Kidney (tissue), 14 donors: ENCODE results near the gene VSTM2L. TPM values are rescaled to one million over a fixed set of nuclear protein-coding genes. Genes with fewer than 3 reads are reported as not detected.

Experiments
- DNase-seq, 5 donors: peaks; one replicate each; pipeline ENCODE4 v3.0.0-alpha.2; 2013 to 2020
- FAIRE-seq: peaks from 2 replicates; lab custom pipeline; 2012; peaks lifted over from hg19 to GRCh38; lab: Jason Lieb, UNC
- H3K27ac ChIP-seq, 2 donors: one replicate each; pipeline ENCODE4 v1.7.0; 2013; ENCODE audit warnings: low read depth in 2 of 2, low read length in 2 of 2, inconsistent platforms in 1 of 2
- H3K27me3 ChIP-seq: one replicate; pipeline ENCODE4 v1.7.1; 2013; ENCODE audit warnings: low read length, inconsistent platforms; ENCODE audit not compliant: control insufficient read depth, insufficient read depth
- H3K36me3 ChIP-seq, 3 donors: one replicate each; pipeline versions ENCODE4 v1.7.0 to v1.7.1; 2013; ENCODE audit warnings: low read length in 3 of 3, control low read depth in 1 of 3, inconsistent platforms in 1 of 3; ENCODE audit not compliant: insufficient read depth in 3 of 3, control insufficient read depth in 2 of 3
- H3K4me1 ChIP-seq, 3 donors: one replicate each; pipeline versions ENCODE4 v1.7.0 to v1.7.1; 2013; ENCODE audit warnings: low read length in 3 of 3, inconsistent platforms in 1 of 3, low read depth in 1 of 3; ENCODE audit not compliant: control insufficient read depth in 2 of 3, insufficient read depth in 2 of 3
- H3K4me3 ChIP-seq, 3 donors: one replicate each; pipeline versions ENCODE4 v1.7.0 to v1.8.1; 2013; ENCODE audit warnings: low read length in 3 of 3, control low read depth in 1 of 3, inconsistent platforms in 1 of 3
- H3K9ac ChIP-seq, 3 donors: one replicate each; pipeline versions ENCODE4 v1.7.0 to v1.7.1; 2013; ENCODE audit warnings: low read length in 3 of 3, control low read depth in 1 of 3, inconsistent platforms in 1 of 3
- H3K9me3 ChIP-seq, 3 donors: one replicate each; pipeline versions ENCODE4 v1.7.0 to v1.7.1; 2013; ENCODE audit warnings: low read length in 3 of 3, control low read depth in 1 of 3, inconsistent platforms in 1 of 3; ENCODE audit not compliant: control insufficient read depth in 2 of 3, insufficient read depth in 1 of 3
- intact Hi-C: fragments of 100-400 bp; cut with DNase I; formaldehyde crosslinking; loops from one replicate; pipeline ENCODE4 v1.11.1; 2022
- polyA plus RNA-seq: library from polyadenylated mRNA; stranded (reverse); fragments of 350-450 nt; fragmentation: Illumina TruSeq; extraction: RNeasy Lipid Tissue Mini Kit (QIAGEN cat#74804); gene quantifications from one replicate; pipeline ENCODE4 v1.2.3, GENCODE V29; 2014; ENCODE audit warnings: low read depth, low replicate concordance; ENCODE audit not compliant: insufficient read depth
- total RNA-seq: library from RNA; stranded (reverse); fragmentation: NEBNext Ultra II Directional; extraction: Animal tissue kit (Norgen Biotek cat#: 25700); gene quantifications from one replicate; pipeline ENCODE4 v1.2.1, GENCODE V29; 2021
- TF ChIP-seq, protein P1 (sequence below): IDR thresholded peaks from 3 replicates; pipeline ENCODE4 v1.5.1; 2012; ENCODE audit warnings: mild to moderate bottlenecking, moderate library complexity, borderline replicate concordance; ENCODE audit not compliant: insufficient read depth; ENCODE audit errors: extremely low read depth
- donor health status: control.
- donor health status: control.
- donor health status: control.
- donor health status: control.
- donor health status: control.
- donor health status: DM: yes; HTN: yes; CAD: no.
- donor health status: Normal renal cell carcinoma (clear cell type).

VSTM2L gene
- total and polyA plus RNA-seq, 2 donors from 2014 or later = 2.8 to 4.1 TPM

- Histone ChIP-seq H3K9me3 (no peaks in the 10 kb centered on the region), H3K27ac (no peak overlapping the region), H3K27me3 (no peaks in the 10 kb centered on the region), H3K4me3 (no peak overlapping the region), H3K36me3 (no peaks in the 10 kb centered on the region), H3K9ac (no peak overlapping the region), H3K4me1 (peaks cover 0 to 3% (median 0%) of the 10 kb centered on the region in 3 donors)
- TF ChIP-seq, protein P1, sequence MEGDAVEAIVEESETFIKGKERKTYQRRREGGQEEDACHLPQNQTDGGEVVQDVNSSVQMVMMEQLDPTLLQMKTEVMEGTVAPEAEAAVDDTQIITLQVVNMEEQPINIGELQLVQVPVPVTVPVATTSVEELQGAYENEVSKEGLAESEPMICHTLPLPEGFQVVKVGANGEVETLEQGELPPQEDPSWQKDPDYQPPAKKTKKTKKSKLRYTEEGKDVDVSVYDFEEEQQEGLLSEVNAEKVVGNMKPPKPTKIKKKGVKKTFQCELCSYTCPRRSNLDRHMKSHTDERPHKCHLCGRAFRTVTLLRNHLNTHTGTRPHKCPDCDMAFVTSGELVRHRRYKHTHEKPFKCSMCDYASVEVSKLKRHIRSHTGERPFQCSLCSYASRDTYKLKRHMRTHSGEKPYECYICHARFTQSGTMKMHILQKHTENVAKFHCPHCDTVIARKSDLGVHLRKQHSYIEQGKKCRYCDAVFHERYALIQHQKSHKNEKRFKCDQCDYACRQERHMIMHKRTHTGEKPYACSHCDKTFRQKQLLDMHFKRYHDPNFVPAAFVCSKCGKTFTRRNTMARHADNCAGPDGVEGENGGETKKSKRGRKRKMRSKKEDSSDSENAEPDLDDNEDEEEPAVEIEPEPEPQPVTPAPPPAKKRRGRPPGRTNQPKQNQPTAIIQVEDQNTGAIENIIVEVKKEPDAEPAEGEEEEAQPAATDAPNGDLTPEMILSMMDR = no peak
- intact Hi-C loops = no loop called here
- DNase-seq (peak in 1 of 5 donors; percentile 33), FAIRE-seq (no peak)
Measured at GRCh38 chr20:37885593-37886503, 17.1 kb upstream of the VSTM2L start.

DNA sequence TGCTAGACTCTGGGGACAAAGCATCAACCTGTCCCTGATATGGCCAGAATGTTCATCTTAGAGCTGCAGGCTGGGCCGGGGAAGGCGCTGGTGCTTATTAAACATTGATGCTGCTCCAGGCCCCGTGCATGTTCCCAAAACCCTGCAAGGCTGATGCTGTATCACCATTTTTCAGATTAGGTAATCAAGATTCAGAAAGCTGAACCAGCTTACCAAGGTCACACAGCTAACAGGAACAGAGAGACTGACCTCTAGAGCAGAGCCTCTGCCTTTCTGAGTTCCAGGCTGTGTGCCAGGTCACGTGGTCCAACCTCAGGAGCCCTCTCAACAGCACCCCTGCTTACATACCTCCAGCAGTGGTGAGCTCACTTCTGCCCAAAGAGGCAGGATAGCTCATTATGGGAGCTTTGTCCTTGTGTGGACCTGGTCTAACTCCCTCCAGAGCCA is 16.1 kb upstream of the VSTM2L start:
- Histone ChIP-seq H3K27ac (no peak overlapping the region), H3K4me3 (no peak overlapping the region), H3K9me3 (no peaks in the 10 kb centered on the region), H3K36me3 (no peaks in the 10 kb centered on the region), H3K27me3 (no peaks in the 10 kb centered on the region), H3K4me1 (no peaks in the 10 kb centered on the region), H3K9ac (no peak overlapping the region)
- FAIRE-seq (no peak), DNase-seq (no peak)
- TF ChIP-seq, protein P1 = no peak
- intact Hi-C loops = no loop called here

- H3K4me1 ChIP-seq = no peaks in the 10 kb centered on the region
- no peak for DNase-seq
- intact Hi-C loops = no loop called here
- TF ChIP-seq, protein P1 = no peak
- H3K9me3 ChIP-seq = no peaks in the 10 kb centered on the region
- no peaks in the 10 kb centered on the region for H3K27me3 ChIP-seq
- H3K36me3 ChIP-seq = no peaks in the 10 kb centered on the region
- FAIRE-seq = no peak
- no peak overlapping the region for H3K4me3 ChIP-seq
- H3K9ac ChIP-seq = no peak overlapping the region
- H3K27ac ChIP-seq = no peak overlapping the region
Measured at GRCh38 chr20:37888641-37889040, 14.3 kb upstream of the VSTM2L start.
